Transverse colon (tissue), 4 donors: ENCODE data around the gene NUP62.

Experiments
- CTCF ChIP-seq, 5 experiments: fragments of 200-600 bp in 3 of 5; fragments of 450-650 bp in 2 of 5; sonication (generic) in 3 of 5; IDR thresholded peaks; 1 replicate in 2 of 5; 2 replicates in 3 of 5; pipeline ENCODE4 v1.5.1; 2016 to 2017; ENCODE audit warnings: antibody characterized with exemption in 5 of 5, inconsistent platforms in 3 of 5, mild to moderate bottlenecking in 2 of 5, moderate library complexity in 1 of 5
- EP300 ChIP-seq: sonication (generic); formaldehyde crosslinking; IDR thresholded peaks from one replicate; pipeline ENCODE4 v1.6.1; 2017; ENCODE audit warnings: antibody characterized with exemption, low read depth
- POLR2A ChIP-seq: fragments of 450-650 bp; IDR thresholded peaks from one replicate; pipeline ENCODE4 v1.6.1; 2016; ENCODE audit warnings: antibody characterized with exemption, mild to moderate bottlenecking, moderate library complexity
- POLR2AphosphoS5 ChIP-seq, 3 donors: sonication (generic); formaldehyde crosslinking; IDR thresholded peaks; one replicate each; pipeline ENCODE4 v1.6.1; 2016; ENCODE audit warnings: antibody characterized with exemption in 3 of 3

- TF ChIP-seq EP300 (no peak), CTCF (IDR thresholded peaks at IDR 0.05) (no peak), POLR2A (no peak), POLR2AphosphoS5 (IDR thresholded peaks at IDR 0.05) (no peak)
These were observed 42.7 kb upstream of the NUP62 start for GRCh38 chr19:49971991-49972411.
